DMS153 (cell line): ENCODE measurements around the gene LZTS3.
"Not testable (repeated sequence)": the region's sequence is repeated elsewhere in the genome, so short reads cannot be mapped to it uniquely, and the experiment has no call there.

Experiments used
- DNase-seq: peaks from one replicate; lab custom pipeline; 2025; lab: John Stamatoyannopoulos, UW

LZTS3 gene

DNA sequence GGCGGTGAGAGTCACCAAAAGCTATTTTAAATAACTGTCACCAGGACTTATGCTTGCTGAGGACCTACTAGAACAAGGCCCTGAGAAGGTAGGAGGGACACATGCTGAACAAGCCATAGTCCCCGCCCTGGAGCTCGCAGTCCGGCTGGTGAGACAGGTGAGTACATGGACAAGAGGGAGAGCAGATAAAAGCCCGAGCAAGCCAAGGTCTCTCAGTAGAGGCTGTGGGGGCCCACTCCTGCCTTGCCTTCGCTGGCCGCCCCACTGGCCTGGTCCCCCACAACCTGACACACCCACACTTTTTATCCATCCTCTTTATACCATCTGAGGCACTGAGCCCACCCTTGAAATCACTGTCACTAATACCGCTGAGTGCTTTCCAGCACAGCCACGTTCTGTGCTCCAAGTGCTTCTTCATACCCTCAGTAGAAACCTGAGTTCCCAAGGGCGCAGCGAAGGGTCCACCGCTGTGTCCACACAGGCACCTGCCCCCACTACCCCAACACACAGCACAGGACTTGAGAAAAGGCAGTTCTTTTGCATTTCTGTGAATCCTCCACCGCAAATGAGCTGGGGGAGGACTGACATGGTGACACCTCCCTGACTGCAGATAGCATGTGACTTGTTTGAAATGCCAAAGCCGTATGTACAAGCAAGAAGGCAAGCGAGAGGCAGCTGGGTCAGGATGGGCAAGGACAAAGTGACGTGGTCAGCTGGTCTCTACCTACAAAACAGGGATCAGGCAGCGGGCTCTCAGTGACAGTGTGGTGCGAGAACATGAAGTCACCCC, 19.1 kb upstream of the LZTS3 start:
- no peak for DNase-seq

DNA sequence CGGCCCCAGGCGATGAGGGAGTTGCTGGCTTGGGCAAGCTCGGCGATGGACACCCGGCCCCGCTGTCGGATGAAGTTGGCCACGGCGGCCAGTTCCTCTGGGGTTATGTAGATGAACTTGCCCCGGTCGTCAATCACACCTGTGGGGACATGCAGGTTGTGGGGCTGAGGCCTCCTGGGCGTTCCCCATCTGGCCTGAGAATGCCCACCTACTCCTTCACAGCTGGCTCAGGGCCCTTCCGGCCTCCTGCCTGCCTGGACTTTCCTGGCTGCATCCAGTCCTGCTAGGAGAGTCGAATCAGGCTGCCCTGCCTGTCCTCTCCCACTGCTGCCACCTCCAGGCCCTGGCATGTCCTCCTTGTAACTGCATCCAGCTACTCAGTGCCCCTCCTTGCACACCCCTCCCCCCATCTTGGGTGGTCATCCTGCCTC, 17.3 kb upstream of the LZTS3 start:
- DNase-seq, result no peak

DNA sequence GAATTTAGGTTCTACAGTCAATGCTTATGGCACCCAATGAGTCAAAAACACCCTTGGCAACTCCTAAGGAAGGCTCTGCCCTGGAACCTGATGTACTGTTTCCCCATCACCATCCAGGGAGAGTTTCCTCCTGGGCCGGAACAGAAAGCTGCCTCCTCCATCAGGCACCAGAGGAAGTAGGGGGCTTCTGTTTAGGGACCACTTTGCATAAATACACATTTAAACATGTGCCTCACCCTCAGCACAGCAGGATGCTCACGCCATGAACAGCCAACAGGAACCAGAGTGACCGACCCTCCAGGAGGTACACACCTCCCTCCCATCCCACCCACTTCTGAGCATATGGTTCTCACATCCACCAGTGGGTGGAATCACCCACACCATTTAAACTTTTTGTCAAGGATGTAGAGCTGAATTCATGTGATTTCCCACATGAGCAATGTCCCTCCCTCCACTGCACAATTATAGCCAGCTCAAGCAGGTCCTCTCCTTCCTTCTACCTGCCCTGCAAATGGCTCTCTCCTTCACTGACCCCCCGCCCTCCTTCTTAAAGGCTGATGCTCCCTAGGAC, 16.3 kb upstream of the LZTS3 start:
- DNase-seq, result no peak

DNA sequence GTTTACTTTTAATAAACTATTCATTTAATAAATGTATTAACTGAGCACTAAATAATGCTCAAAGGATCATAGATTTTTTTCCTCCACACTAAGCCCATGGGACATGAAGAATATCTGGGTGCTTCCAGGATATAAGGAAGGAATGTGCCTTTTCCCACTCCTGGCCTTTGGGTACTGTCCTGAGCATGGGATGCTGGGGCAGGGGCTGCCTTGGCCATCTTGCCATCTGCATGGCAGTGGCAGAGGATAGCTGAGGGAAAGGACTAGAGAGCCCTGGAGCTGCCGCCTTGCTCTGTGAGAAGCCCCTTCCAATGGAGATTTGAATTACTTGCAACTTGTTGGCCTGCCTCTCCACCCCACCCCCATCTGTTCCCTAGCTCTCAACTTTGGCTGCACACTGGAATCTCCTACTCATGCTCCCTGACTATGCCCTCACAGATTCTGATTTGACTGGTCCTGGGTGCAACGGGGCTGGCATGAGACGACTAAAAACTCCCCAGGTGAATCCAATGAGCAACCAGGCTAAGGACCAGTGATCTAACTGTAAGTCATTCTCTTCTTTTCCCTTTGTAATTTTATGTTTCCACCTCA, 15.6 kb upstream of the LZTS3 start:
- no peak for DNase-seq

DNA sequence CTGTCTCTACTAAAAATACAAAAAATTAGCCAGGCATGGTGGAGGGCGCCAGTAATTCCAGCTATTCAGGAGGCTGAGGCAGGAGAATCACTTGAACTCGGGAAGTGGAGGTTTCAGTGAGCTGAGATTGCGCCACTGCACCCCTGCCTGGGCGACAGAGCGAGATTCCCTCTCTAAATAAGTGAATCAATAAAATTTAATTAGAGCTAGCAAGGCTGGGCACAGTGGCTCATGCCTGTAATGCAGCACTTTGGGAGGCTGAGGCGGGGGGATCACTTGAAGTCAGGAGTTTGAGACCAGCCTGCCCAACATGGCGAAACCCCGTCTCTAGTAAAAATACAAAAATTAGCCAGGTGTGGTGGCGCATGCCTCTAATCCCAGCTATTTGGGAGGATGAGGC, 14.5 kb upstream of the LZTS3 start:
- not testable (repeated sequence) for DNase-seq

DNA sequence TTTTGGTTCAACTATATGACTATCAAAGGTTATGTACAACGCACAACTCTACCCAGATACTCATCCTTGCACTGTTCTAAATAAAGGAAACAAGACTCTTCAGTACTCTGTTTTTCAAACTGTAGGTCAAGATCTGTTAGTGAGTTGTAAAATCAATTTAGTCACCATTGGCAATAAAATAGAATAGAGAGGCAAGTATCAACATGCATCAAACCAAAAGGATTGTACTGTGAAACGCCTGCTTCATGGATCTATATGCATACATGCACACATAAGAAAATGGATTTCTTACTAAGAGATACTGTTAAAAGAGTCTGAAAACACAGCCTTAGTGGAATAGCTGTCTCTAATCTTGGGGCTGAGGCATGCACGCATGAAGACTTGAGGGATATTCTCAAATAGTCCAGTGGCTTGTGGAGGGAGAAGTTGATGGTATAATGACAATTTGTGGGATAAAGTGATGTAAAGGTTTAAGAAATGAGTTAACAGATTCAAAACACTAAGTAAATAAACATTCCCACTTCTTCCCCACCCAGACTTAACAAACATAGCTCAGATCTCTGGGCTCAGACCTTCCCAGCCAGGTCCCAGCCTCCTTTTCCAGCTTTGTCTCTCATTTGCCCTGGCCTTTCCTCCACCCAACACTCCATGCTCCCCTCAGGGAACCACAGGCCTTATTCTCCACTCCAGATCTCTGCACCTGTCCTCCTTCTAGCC, 10.7 kb upstream of the LZTS3 start:
- no peak for DNase-seq

DNA sequence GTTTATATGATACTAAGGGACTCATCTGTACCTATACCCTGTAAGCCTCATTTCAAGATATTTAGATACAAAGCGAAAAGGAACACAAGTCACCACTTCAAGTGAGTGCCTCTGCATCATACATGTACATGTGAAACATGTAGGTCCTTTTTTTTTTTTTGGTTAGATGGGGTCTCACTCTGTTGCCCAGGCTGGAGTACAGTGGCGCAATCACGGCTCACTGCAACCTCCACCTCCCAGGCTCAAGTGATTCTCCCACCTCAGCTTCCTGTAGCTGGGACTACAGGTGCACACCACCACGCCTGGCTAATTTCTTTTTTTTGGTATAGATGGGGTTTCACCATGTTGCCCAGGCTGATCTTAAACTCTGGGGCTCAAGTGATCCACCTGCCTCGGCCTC, 9.1 kb upstream of the LZTS3 start:
- DNase-seq, result not testable (repeated sequence)

DNA sequence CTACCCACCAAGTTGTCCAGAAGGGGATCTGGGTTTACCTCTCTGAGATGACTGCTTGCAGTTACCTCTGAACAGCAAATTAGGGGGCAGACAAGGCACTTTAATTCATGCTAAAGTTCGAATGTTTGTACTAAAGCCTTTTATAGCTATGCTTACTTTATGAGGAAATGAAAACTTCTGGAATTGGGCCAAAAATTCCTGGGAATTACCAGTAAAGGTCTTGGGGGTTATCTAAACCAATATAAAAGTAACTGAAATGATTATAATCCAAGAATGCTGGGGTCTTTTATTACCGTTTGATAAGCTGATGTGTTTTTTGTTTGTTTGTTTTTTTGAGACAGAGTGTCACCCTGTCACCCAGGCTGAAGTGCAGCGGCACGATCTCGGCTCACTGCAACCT, 7.9 kb upstream of the LZTS3 start:
- DNase-seq, result no peak

DNA sequence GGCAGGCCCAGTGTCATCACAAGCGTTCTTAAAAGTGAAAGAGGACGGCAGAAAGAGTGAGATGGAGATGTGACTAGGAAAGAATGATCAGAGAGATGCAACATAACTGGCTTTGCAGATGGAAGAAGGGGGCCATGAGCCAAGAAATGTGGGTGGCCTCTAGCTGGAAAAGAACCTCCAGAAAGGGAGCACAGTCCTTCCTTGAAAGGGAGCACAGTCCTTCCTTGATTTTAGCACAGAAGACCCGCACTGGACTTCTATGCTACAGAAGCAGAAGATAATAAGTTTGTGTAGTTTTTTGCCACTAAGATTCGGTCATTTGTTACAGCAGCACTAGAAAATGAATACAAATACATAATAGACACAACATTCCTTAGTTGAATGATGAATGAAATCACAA, 7.0 kb upstream of the LZTS3 start:
- no peak for DNase-seq

DNA sequence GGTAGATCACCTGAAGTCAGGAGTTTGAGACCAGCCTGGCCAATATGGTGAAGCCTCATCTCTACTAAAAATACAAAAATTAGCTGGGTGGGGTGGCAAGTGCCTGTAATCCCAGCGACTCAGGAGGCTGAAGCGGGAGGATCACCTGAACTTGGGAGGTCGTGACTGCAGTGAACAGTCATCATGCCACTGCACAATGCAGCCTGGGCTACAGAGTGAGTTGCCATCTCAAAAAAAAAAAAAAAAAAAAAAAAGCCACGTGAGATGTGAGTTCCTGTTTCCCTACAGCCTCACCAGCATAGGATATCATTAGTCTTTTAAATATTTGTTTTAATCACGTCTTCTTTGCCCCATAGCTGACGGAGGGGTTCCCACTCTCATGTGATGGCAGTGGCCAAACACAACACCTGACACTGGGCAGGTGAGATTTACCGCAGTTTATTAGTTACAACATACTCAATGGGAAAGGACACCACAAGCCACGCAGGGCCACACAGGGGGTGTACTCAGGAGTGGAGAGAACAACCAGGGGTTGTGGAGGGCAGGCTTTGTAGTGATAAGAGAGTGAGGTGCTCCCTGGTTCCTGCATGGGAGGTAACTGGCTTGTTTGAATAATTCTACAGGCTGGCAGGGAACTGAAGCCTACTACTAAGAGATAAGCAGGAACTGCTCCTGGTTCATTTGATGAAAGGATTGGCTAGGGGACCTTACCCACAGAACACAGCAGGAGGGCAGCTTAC, 4.6 kb upstream of the LZTS3 start:
- DNase-seq, result no peak

DNA sequence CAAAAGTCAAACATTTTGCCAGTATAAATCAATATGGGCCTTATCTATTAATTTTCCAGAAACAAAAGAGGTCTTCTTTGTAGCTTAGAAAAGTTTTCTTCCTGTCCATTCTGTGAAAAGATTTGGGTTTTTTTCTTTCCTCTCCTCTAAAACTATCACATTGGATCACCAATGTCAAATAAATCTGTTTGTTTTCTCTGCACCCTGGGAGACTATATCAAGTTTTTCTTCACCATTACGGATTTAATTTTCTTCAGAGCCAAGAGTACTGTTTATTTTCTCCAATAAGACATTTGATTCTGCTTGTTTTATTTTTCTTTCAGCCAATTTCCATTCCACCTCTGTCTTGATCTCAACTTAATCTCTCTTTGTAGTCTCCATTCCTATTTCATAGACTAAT, 1.9 kb upstream of the LZTS3 start:
- DNase-seq, result no peak

DNA sequence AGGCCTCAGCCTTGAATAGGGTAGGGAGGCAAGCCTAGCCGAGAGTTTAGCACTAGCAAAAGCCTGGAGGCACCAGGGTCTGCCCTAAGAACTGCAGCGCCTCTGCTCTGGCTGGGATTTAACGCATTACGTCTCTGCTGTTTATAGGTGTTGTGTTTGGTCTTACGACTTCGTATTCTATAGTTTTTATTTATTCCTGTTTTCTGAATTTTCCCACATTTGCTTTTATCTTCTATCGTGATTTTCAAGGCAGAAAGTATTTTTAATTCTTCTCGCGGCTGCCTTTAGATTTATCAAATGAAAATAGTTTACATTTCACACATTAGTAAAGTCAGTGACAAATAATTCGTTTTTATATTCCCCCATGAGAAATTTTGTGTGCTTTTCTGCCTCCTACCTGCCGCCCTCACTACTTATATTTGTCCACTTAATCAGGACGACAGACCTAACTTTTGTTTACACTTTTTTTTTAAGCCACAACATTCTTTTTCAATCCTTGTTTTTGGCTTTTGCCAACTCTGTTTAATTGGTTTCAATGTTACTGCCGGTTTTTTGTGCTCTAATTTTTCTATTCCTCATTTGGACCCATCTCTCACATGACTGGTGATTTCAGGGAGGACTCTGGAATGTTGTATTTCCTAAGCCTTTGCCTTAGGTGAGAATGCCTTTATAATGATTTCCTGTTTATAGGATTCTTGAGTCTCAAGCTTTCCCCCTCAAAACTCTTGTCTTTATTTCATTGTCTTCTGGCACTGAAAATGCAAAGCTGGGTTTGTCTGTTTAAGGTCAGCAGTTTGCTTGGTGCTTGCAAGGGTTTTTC, 1.3 kb upstream of the LZTS3 start:
- DNase-seq, result peak; percentile 30

DNA sequence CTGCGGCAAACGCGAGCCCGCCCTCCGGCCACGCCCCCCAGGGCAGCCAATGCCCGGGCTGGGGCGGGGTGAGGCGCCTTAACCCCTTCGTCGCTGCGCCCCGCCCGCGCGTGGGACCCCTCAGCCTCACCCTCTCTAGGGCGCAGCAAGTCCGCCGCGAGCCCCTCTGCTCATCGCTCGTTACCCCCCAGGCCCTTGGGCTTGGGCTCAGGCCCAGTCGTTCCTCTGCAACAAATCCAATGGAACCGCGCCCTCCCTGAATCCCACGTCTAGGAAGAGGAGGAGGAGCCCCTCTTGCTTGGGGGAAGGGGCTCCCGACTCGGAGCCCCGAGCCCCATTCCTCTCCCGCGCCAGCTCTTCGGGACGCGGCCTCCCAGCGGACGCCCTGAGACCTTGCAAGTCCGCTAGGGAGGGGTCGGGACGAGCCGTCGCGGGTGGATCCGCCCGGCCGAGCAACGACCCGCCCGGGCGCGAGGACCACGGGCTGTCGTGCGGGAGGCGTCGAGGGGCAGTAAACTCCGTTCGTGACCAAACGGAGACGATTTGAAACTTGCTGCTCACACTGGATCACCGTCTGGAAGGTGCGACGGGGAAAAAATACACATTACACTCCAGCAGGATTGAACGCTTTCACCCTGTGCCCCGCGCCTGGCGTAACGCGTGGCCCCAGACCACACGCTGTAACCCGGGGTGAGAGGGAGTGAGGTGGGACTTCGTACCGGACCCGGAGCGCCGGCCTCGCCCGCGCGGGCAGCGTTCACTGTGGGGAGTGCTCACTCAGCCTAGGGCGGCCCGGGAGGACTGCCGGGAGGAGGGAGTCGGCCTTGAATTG, 477 bp upstream of the LZTS3 start:
- peak; percentile 46 for DNase-seq

DNA sequence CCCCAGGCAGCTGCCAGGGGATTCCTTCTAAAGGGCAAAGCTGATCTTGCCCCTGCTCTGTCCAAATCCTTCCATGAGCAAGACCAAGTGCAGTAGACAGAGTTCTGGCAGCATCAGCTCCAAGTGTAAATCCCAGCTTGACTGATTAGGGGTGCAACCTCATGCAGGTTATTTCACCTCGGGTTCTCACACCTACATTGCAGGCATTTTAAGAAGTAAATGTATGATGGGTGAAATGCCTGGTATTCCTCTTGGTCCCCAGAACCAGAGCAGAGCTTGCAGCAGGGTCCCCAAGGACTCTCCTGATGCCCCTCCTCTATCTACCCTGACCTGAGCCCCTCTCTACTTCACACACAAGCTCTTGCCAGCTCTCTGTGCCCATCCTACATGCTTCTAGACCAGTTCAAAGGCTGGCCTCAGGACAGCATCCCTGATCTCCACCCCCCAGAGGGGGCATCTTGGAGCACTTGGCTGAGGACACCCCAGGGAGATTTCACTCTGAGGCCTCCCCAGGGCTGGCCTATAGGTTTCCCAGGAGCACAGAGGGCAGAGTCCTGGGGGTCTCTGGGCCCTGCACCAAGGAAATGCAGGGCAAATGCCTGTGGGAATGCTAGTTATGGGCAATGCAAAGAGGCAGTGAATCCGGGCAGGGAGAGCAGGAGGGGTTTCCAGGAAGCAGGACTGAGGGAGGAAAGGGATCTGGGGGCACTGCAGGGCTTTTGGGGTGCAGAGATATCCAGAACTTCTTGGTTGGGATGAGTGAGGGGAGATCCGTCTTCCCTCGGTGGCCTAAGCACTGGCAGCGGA, 1.0 kb downstream of the LZTS3 start:
- DNase-seq, result no peak

DNA sequence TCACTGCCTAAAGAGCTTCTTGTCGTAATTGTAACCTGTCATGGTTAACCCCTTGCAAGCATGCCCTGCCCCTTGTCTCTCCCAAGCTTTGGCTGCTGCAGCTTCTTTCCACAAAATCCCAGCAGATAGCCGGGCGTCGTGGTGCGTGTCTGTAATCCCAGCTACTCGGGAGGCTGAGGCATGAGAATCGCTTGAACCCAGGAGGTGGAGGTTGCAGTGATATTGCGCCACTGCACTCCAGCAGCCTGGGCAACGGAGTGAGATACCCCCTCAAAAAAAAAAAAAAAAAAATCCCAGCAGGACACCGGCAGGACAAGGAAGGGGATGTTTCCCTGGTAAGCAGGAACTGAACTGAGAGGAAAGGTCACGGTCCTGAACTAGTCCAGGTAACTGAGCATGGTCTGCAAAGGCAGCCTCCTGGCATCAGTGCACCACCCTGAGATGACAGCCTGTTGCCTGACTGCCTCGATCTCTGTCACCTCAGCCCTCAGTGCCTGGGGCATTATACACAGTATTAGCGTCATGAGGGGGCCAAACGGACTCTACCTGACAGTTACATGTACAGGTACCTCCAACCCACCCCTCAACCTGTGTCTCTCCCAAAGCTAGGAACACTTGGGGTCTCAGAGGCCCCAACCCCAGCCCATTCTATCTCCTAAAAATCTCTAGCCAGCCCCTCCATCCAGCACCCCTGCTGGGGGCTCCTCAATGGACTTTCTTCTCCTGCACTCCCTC, 1.8 kb downstream of the LZTS3 start:
- no peak for DNase-seq

DNA sequence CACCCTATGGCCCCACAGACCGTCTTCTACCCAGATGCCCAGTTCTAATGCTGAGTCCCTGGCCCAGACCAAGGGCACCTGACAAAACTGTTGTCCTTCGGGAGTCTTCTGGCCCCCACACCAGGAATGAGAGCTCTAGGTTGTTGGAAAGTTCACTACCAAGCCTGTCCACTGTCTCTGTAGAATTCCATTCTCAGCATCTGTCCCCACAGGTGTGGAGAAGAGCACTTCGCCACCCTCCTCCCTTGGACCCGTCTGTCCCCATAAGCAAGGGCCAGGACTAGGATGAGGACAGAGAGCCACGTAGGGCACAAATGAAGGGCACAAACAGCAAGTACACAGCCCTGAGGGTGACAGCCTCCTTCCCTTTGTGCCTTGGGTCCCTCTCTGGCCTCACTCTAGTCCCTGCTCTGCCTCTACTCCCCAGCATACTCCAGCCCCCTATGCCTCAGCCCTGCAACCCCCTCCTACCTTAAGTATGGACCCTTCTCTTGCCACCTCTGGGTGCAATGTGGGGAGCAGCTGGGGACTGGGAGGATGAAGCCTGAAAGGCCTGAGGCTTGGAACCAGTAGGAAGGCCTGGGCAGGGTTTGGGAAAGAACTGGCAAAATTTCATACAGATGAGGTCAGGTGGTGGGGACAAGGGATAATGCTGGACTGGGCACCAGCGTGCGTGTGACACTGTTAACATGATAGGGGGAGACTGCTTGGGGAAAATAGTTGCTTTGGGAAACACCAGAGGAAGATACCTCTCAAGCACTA, 4.3 kb downstream of the LZTS3 start:
- DNase-seq, result no peak

DNA sequence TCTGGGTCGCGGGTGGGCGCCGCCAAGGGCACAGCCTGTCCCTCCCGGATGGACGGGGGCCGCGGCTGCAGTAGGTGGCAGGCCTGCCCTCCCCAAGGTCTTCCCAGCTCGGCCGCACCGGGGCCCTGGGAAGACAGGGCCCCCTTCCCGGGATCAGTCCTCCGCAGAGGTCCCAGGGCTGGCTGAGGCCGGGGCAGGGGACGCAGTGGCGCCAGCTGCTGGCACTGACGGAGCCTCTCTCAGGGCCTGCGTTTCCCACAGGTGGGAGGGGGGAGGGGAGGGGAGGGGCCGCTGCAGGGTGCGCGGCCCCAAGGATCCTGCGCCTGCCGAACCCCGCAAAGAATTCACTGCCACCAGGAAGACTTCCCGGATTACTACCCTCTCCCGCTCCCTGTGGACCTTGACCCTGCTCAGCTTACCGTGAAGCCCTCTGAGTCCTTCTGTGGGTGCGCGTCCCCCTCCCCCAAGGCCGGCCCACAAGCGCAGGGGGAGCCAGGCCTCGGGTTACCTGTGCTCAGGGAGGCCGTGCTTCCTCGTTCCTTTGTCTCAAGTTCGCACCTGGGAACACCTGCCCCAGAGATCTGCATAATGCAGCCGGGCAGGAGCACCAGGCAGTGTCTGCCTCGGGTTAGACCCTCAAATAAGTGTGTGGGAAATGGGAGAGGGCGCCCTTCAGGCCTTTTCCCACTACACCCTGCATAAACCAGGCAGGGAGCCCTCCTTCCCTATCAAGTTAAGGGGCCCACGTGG, 5.1 kb downstream of the LZTS3 start:
- peak; percentile 7 for DNase-seq
